ENCODE results near the gene AP2A2. TPM values are rescaled to one million over a fixed set of nuclear protein-coding genes. Genes with fewer than 3 reads are reported as not detected.

Gene AP2A2
- polyA plus RNA-seq, 3 donors, result 5.7 to 61.0 (median 8.2) TPM

GRCh38 chr11:1060852-1061616 is 135.4 kb downstream of the AP2A2 start:
- Mint-ChIP-seq H3K27ac (no peak overlapping the region), H3K4me3 (no peak overlapping the region), H3K36me3 (no peaks in the 10 kb centered on the region), H3K27me3 (ENCODE audit: low read depth in 3 of 3) (peaks cover 4 to 21% (median 20%) of the 10 kb centered on the region in 3 donors), H3K4me1 (peaks cover 6% of the 10 kb centered on the region), H3K9me3 (peaks cover 2 to 10% (median 8%) of the 10 kb centered on the region in 7 donors)
- no peaks in the 10 kb centered on the region for H3K4me1 ChIP-seq (ENCODE audit: control insufficient read depth in 1 of 2, insufficient read depth in 2 of 2, low read length in 2 of 2)
- no peak overlapping the region for H3K4me2 ChIP-seq (replicated peaks; ENCODE audit: extremely low read depth, low read length, poor library complexity, severe bottlenecking)
- H3K79me2 ChIP-seq (ENCODE audit: insufficient read depth, low read length), result no peaks in the 10 kb centered on the region
- no peak overlapping the region for H3K27ac ChIP-seq (ENCODE audit: low read depth in 1 of 2, low read length in 2 of 2)
- H3K27me3 ChIP-seq (ENCODE audit: control insufficient read depth in 2 of 2, insufficient read depth in 2 of 2, low read length in 2 of 2), result peaks cover 0 to 5% of the 10 kb centered on the region in 2 donors
- TF ChIP-seq, protein P1, sequence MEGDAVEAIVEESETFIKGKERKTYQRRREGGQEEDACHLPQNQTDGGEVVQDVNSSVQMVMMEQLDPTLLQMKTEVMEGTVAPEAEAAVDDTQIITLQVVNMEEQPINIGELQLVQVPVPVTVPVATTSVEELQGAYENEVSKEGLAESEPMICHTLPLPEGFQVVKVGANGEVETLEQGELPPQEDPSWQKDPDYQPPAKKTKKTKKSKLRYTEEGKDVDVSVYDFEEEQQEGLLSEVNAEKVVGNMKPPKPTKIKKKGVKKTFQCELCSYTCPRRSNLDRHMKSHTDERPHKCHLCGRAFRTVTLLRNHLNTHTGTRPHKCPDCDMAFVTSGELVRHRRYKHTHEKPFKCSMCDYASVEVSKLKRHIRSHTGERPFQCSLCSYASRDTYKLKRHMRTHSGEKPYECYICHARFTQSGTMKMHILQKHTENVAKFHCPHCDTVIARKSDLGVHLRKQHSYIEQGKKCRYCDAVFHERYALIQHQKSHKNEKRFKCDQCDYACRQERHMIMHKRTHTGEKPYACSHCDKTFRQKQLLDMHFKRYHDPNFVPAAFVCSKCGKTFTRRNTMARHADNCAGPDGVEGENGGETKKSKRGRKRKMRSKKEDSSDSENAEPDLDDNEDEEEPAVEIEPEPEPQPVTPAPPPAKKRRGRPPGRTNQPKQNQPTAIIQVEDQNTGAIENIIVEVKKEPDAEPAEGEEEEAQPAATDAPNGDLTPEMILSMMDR (IDR thresholded peaks at IDR 0.05), result no peak
- H3K36me3 ChIP-seq (replicated peaks in 1 of 2; ENCODE audit: control insufficient read depth in 1 of 2, insufficient read depth in 2 of 2, low read length in 2 of 2), result no peaks in the 10 kb centered on the region
- H4K20me1 ChIP-seq (ENCODE audit: insufficient read depth, low read length), result no peaks in the 10 kb centered on the region
- 91% methylated on average over 11 of the region's 18 CpGs for WGBS (ENCODE audit: insufficient coverage)
- H3K4me3 ChIP-seq (replicated peaks in 1 of 3; ENCODE audit: low read depth in 2 of 3, low read length in 3 of 3), result no peak overlapping the region
- no peak for DNase-seq
- H2AFZ ChIP-seq (ENCODE audit: insufficient read depth, low read depth, low read length, poor library complexity, severe bottlenecking), result no peak overlapping the region
- H3K9me3 ChIP-seq (replicated peaks in 1 of 2; ENCODE audit: control insufficient read depth in 1 of 2, insufficient read depth in 1 of 2, low read length in 2 of 2), result peaks cover 0 to 4% of the 10 kb centered on the region in 2 donors
- no peak overlapping the region for H3K9ac ChIP-seq (ENCODE audit: insufficient read depth, low read length, poor library complexity, severe bottlenecking)
- intact Hi-C loops (cut with micrococcal nuclease), result no loop called here

Small RNAs within 50 kb of the gene (small RNA-seq; reads per million reads assigned to genes)
- not detected for gene RNU6-1025P (ENCODE audit: insufficient read length, low read depth)

Other genes with a start within 250 kb of the AP2A2 start
- 10 to 100 TPM; 18.0 to 22.3 (median 22.2) TPM for gene DEAF1, start 230.6 kb upstream of the AP2A2 start, polyA plus RNA-seq
- gene TMEM80, start 230.1 kb upstream of the AP2A2 start, polyA plus RNA-seq, result 10 to 100 TPM; 31.6 to 69.4 (median 37.3) TPM
- under 1 TPM in 1 of 3 donors, not detected in 2; 0.55 TPM for gene EPS8L2, start 219.6 kb upstream of the AP2A2 start, polyA plus RNA-seq
- gene TALDO1, start 178.4 kb upstream of the AP2A2 start, polyA plus RNA-seq, result 1,000 to 10,000 TPM in 2 of 3 donors, 100 to 1,000 TPM in 1; 502 to 1,249 (median 1,224) TPM
- 10 to 100 TPM in 1 of 3 donors, 1 to 10 TPM in 2; 4.5 to 45.6 (median 4.6) TPM for gene GATD1, start 148.4 kb upstream of the AP2A2 start, polyA plus RNA-seq
- not detected for gene CEND1, start 135.8 kb upstream of the AP2A2 start, polyA plus RNA-seq
- gene SLC25A22, start 127.6 kb upstream of the AP2A2 start, polyA plus RNA-seq, result 10 to 100 TPM in 1 of 3 donors, 1 to 10 TPM in 2; 4.4 to 20.9 (median 5.6) TPM
- gene PIDD1, start 120.6 kb upstream of the AP2A2 start, polyA plus RNA-seq, result 10 to 100 TPM in 1 of 3 donors, 1 to 10 TPM in 2; 1.6 to 25.2 (median 2.6) TPM
- 1,000 to 10,000 TPM in 1 of 3 donors, 100 to 1,000 TPM in 2; 879 to 1,191 (median 990) TPM for gene RPLP2, start 115.9 kb upstream of the AP2A2 start, polyA plus RNA-seq
- 100 to 1,000 TPM in 1 of 3 donors, 10 to 100 TPM in 2; 26.8 to 321 (median 35.0) TPM for gene PNPLA2, start 107.0 kb upstream of the AP2A2 start, polyA plus RNA-seq
- 10 to 100 TPM in 1 of 3 donors, 1 to 10 TPM in 2; 1.0 to 11.0 (median 1.4) TPM for gene CRACR2B, start 98.0 kb upstream of the AP2A2 start, polyA plus RNA-seq
- gene CD151, start 92.9 kb upstream of the AP2A2 start, polyA plus RNA-seq, result 100 to 1,000 TPM in 1 of 3 donors, 10 to 100 TPM in 2; 18.1 to 200 (median 57.4) TPM
- 100 to 1,000 TPM in 2 of 3 donors, 10 to 100 TPM in 1; 93.9 to 133 (median 110) TPM for gene POLR2L, start 83.3 kb upstream of the AP2A2 start, polyA plus RNA-seq
- gene TSPAN4, start 83.0 kb upstream of the AP2A2 start, polyA plus RNA-seq, result 10 to 100 TPM; 52.6 to 75.5 (median 63.1) TPM
- gene CHID1, start 15.1 kb upstream of the AP2A2 start, polyA plus RNA-seq, result 10 to 100 TPM; 23.2 to 45.4 (median 45.0) TPM
- not detected for gene MUC6, start 110.8 kb downstream of the AP2A2 start, polyA plus RNA-seq
- not detected for gene MUC2, start 149.0 kb downstream of the AP2A2 start, polyA plus RNA-seq
- gene MUC5AC, start 232.1 kb downstream of the AP2A2 start, polyA plus RNA-seq, result not detected

All from CD14-positive monocyte (primary cell).